Measurements from ENCODE around the gene ARHGEF11. TPM values are rescaled to one million over a fixed set of nuclear protein-coding genes. Genes with fewer than 3 reads are reported as not detected.
"Not testable (repeated sequence)": the region's sequence is repeated elsewhere in the genome, so short reads cannot be mapped to it uniquely, and the experiment has no call there.

Gene ARHGEF11
- total RNA-seq, 1 experiment from 2014 or later = 44.7 TPM

DNA sequence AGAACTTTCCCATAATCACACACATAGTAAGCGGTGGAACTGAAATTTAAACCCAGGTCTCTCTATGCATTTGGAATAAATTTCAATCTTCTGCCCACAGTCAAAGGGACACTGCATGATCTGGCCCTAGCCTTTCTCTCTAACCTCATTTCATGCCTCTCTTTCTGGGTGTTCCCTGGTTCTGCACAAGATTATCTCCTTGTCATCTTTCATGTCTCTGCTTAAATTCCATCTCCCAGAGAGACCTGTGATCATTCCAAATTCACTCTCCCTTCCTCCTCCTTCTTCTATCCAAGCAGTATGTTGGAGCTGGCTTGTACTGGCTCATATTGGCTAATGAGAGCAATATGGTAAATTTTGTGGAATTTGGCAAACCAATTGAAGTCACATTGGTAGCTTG is 31.9 kb upstream of the ARHGEF11 start:
- Histone ChIP-seq H3K36me3 (replicated peaks; ENCODE audit: control insufficient read depth, insufficient read depth, low read length) (no peaks in the 10 kb centered on the region), H3K4me3 (ENCODE audit: insufficient read depth, low read depth, low read length) (no peak overlapping the region), H3K27me3 (ENCODE audit: control insufficient read depth, insufficient read depth, low read length) (no peaks in the 10 kb centered on the region)
- DNase-seq = no peak

DNA sequence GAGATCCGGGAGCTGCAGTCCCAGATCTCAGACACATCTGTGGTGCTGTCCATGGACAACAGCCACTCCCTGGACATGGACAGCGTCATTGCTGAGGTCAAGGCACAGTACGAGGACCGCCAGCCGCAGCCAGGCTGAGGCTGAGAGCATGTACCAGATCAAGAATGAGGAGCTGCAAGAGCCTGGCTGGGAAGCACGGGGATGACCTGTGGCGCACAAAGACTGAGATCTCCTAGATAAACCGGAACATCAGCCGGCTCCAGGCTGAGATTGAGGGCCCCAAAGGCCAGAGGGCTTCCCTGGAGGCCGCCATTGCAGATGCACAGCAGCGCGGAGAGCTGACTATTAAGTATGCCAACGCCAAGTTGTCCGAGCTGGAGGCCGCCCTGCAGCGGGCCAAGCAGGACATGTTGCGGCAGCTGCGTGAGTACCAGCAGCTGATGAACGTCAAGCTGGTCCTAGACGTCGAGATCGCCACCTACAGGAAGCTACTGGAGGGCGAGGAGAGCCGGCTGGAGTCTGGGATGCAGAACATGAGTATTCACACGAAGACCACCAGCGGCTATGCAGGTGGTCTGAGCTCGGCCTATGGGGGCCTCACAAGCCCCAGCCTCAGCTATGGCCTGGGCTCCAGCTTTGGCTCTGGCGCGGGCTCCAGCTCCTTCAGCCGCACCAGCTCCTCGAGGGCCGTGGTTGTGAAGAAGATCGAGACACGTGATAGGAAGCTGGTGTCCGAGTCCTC is 28.6 kb upstream of the ARHGEF11 start:
- Histone ChIP-seq H3K4me3 (ENCODE audit: insufficient read depth, low read depth, low read length) (no peak overlapping the region), H3K27me3 (ENCODE audit: control insufficient read depth, insufficient read depth, low read length) (no peaks in the 10 kb centered on the region), H3K36me3 (replicated peaks; ENCODE audit: control insufficient read depth, insufficient read depth, low read length) (no peaks in the 10 kb centered on the region)
- DNase-seq = peak; percentile 76

DNA sequence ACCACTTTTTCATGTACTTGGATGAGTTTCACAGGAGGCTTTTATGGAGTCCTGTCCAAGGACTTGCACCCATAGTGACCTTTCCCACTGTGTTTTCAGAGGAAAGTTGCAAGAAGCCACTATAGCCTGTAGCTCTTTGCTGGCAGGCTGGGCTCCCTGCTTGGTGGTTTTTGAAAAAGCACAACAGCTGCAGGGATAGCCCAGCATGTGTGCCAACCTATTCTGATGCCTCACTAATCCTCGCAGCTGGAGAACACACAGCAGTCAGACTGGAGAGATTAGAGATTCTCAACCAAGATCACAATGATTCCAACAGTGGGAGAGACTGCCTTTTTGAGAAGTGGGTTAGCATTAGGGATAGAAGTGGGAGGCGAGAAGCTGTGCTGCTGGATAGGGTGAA is 24.1 kb upstream of the ARHGEF11 start:
- peak; percentile 56 for DNase-seq
- Histone ChIP-seq H3K36me3 (replicated peaks; ENCODE audit: control insufficient read depth, insufficient read depth, low read length) (no peaks in the 10 kb centered on the region), H3K27me3 (ENCODE audit: control insufficient read depth, insufficient read depth, low read length) (no peaks in the 10 kb centered on the region), H3K4me3 (ENCODE audit: insufficient read depth, low read depth, low read length) (no peak overlapping the region)

DNA sequence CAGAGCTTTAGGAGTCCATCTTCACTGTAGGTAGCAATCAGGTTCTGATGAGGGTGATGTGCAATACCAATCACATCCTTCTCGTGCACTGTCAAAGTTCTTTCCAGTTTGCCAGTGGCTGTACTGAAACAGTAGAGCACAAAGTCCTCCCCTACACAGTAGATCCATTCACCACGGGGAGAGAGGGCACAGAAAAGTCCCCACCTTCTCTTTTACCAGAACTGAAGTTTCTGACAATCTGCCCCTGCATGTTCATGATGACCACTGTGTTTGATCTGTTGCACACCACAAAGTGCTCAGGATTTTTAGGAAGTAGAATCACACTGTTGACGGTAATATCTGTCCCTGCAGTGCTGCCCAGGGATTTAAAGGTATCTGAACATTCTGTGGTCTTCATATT is 13.7 kb upstream of the ARHGEF11 start:
- DNase-seq; H3K27me3 ChIP-seq (ENCODE audit: control insufficient read depth, insufficient read depth, low read length); H3K36me3 ChIP-seq (replicated peaks; ENCODE audit: control insufficient read depth, insufficient read depth, low read length); H3K4me3 ChIP-seq (ENCODE audit: insufficient read depth, low read depth, low read length): not testable (repeated sequence)

GRCh38 chr1:157056269-157056668 is 10.7 kb upstream of the ARHGEF11 start:
- no peaks in the 10 kb centered on the region for H3K27me3 ChIP-seq (ENCODE audit: control insufficient read depth, insufficient read depth, low read length)
- H3K4me3 ChIP-seq (ENCODE audit: insufficient read depth, low read depth, low read length) = no peak overlapping the region
- no peaks in the 10 kb centered on the region for H3K36me3 ChIP-seq (replicated peaks; ENCODE audit: control insufficient read depth, insufficient read depth, low read length)
- no peak for DNase-seq

DNA sequence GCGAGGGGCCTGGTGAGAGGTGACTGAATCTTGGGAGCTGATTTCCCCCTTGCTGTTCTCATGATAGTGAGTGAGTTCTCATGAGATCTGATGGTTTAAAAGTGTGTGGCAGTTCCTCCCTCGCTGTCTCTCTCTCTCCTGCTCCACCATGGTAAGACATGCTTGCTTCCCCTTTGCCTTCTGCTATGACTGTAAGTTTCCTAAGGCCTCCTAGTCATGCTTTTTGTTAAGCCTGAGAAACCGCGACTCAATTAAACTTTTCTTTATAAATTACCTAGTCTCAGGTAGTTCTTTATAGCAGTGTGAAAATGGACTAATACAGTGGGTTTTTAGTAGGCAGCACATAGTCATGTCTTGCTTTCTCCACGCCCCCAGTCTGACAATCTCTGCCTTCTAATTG is 10.2 kb upstream of the ARHGEF11 start:
- H3K36me3 ChIP-seq (replicated peaks; ENCODE audit: control insufficient read depth, insufficient read depth, low read length); DNase-seq: not testable (repeated sequence)

GRCh38 chr1:157050836-157051235 is 5.3 kb upstream of the ARHGEF11 start:
- H3K4me3 ChIP-seq (ENCODE audit: insufficient read depth, low read depth, low read length) = no peak overlapping the region
- H3K36me3 ChIP-seq (replicated peaks; ENCODE audit: control insufficient read depth, insufficient read depth, low read length) = no peaks in the 10 kb centered on the region
- no peak for DNase-seq
- no peaks in the 10 kb centered on the region for H3K27me3 ChIP-seq (ENCODE audit: control insufficient read depth, insufficient read depth, low read length)

More for the DNA sequence above, 10.2 kb upstream of the ARHGEF11 start:
- not testable (repeated sequence) for H3K4me3 ChIP-seq (ENCODE audit: insufficient read depth, low read depth, low read length); H3K27me3 ChIP-seq (ENCODE audit: control insufficient read depth, insufficient read depth, low read length)

GRCh38 chr1:157047062-157047410 is 1.5 kb upstream of the ARHGEF11 start:
- H3K4me3 ChIP-seq (ENCODE audit: insufficient read depth, low read depth, low read length) = no peak overlapping the region
- H3K27me3 ChIP-seq (ENCODE audit: control insufficient read depth, insufficient read depth, low read length) = no peaks in the 10 kb centered on the region
- peak; percentile 38 for DNase-seq
- no peaks in the 10 kb centered on the region for H3K36me3 ChIP-seq (replicated peaks; ENCODE audit: control insufficient read depth, insufficient read depth, low read length)

- Histone ChIP-seq H3K36me3 (replicated peaks; ENCODE audit: control insufficient read depth, insufficient read depth, low read length) (no peaks in the 10 kb centered on the region), H3K4me3 (ENCODE audit: insufficient read depth, low read depth, low read length) (peak overlapping the region; percentile 20), H3K27me3 (ENCODE audit: control insufficient read depth, insufficient read depth, low read length) (no peaks in the 10 kb centered on the region)
- no peak for DNase-seq
Measured at GRCh38 chr1:157044326-157044725, 1.2 kb downstream of the ARHGEF11 start.

GRCh38 chr1:157043685-157044084 is 1.9 kb downstream of the ARHGEF11 start:
- peak overlapping the region; percentile 20; the same call in 1 of the 2 replicates for H3K4me3 ChIP-seq (ENCODE audit: insufficient read depth, low read depth, low read length)
- no peak for DNase-seq
- no peaks in the 10 kb centered on the region for H3K27me3 ChIP-seq (ENCODE audit: control insufficient read depth, insufficient read depth, low read length)
- no peaks in the 10 kb centered on the region for H3K36me3 ChIP-seq (replicated peaks; ENCODE audit: control insufficient read depth, insufficient read depth, low read length)

DNA sequence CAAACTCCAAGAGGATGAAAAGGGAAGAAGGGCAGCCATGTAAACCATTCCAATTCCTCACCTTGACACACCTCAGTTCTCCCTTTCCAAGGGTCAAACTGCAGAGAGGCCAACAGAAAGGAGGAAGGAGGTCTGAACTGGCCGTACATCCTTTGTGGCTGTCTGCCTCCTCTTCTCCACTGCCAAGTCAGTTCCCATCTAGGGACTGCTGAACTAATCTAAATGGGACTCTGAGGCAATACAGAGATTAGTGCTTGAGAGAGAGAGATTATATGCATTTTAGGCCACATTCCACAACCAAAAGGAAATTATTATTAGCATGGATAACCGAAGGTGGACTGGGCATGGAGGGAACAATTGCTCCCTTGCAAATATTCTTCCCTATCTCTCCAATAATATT is 2.7 kb downstream of the ARHGEF11 start:
- DNase-seq = no peak
- Histone ChIP-seq H3K27me3 (ENCODE audit: control insufficient read depth, insufficient read depth, low read length) (no peaks in the 10 kb centered on the region), H3K4me3 (ENCODE audit: insufficient read depth, low read depth, low read length) (no peak overlapping the region), H3K36me3 (replicated peaks; ENCODE audit: control insufficient read depth, insufficient read depth, low read length) (no peaks in the 10 kb centered on the region)

GRCh38 chr1:157040802-157041201 is 4.7 kb downstream of the ARHGEF11 start:
- H3K4me3 ChIP-seq (ENCODE audit: insufficient read depth, low read depth, low read length) = no peak overlapping the region
- no peaks in the 10 kb centered on the region for H3K36me3 ChIP-seq (replicated peaks; ENCODE audit: control insufficient read depth, insufficient read depth, low read length)
- DNase-seq = no peak
- no peaks in the 10 kb centered on the region for H3K27me3 ChIP-seq (ENCODE audit: control insufficient read depth, insufficient read depth, low read length)

DNA sequence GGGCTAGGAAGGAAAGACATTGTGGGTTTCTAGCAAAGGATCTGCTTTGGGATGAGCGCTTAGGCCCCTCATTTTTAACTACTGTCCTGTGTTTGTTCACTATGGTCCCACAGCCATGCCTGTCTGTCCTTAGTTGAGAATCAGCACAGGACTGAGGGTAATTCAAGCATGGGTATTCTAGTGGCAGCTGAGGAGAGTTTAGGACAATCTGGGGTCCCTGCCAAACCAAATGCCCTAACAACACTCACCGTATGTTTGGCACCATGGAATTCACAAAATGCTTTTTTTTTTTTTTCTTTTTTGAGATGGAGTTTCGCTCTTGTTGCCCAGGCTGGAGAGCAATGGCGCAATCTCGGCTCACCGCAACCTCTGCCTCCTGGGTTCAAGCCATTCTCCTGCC is 10.4 kb downstream of the ARHGEF11 start:
- H3K27me3 ChIP-seq (ENCODE audit: control insufficient read depth, insufficient read depth, low read length) = no peaks in the 10 kb centered on the region
- DNase-seq = no peak
- no peak overlapping the region for H3K4me3 ChIP-seq (ENCODE audit: insufficient read depth, low read depth, low read length)
- H3K36me3 ChIP-seq (replicated peaks; ENCODE audit: control insufficient read depth, insufficient read depth, low read length) = no peaks in the 10 kb centered on the region; the same call in 1 of the 2 replicates

GRCh38 chr1:157034137-157034800 is 11.3 kb downstream of the ARHGEF11 start:
- Histone ChIP-seq H3K4me3 (ENCODE audit: insufficient read depth, low read depth, low read length) (no peak overlapping the region), H3K36me3 (replicated peaks; ENCODE audit: control insufficient read depth, insufficient read depth, low read length) (no peaks in the 10 kb centered on the region; the same call in 1 of the 2 replicates), H3K27me3 (ENCODE audit: control insufficient read depth, insufficient read depth, low read length) (no peaks in the 10 kb centered on the region)
- no peak for DNase-seq

DNA sequence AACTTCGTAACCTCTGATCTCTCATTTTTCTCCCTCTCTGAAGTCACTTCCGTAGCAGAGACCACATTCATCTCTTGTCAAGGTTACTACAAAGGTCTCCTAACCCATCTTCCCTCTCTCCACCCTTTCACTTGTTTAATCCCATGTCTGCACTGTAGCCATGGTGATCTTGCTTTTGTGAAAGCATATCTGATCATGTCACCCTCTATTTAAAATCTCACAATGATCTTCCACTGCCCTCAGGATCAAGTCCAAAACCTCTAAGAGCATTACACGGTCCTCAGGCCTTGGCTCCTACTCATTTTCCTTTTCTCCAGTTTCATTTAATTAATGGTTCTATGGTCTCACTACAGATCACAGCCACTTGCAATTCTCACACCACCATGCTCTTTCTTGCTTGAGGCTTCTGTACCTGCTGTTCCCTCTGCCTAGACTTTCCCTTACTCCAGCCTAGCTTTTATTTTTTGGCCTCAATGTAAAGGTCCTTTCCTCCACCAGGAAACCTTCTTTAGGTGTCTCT is 12.1 kb downstream of the ARHGEF11 start:
- DNase-seq = no peak
- Histone ChIP-seq H3K27me3 (ENCODE audit: control insufficient read depth, insufficient read depth, low read length) (no peaks in the 10 kb centered on the region), H3K4me3 (ENCODE audit: insufficient read depth, low read depth, low read length) (no peak overlapping the region), H3K36me3 (replicated peaks; ENCODE audit: control insufficient read depth, insufficient read depth, low read length) (no peaks in the 10 kb centered on the region; the same call in 1 of the 2 replicates)

Measured in H7 (cell line).